Endothelial cell of umbilical vein (primary cell): ENCODE data around the gene TK2. TPM values are rescaled to one million over a fixed set of nuclear protein-coding genes. Genes with fewer than 3 reads are reported as not detected.

ENCODE experiments used
- BruUV-seq: library from RNA; stranded (reverse); fragments of 400-500 nt; replicated peaks from 2 replicates; lab custom pipeline; 2021; lab: Mats Ljungman, UMichigan
- CTCF ChIA-PET: fragments of 300-600, 350-600 bp; sonication (Branson Sonifier 250); formaldehyde crosslinking; loops from one replicate; lab custom pipeline; 2021; ENCODE audit warnings: antibody characterized with exemption, inconsistent platforms; lab: Charles Lee
- POLR2A ChIA-PET: fragments of 300-600, 350-600 bp; sonication (Branson Sonifier 250); formaldehyde crosslinking; loops from one replicate; lab custom pipeline; 2021; ENCODE audit warnings: antibody characterized with exemption, inconsistent platforms; lab: Charles Lee
- DNase-seq: peaks from one replicate; pipeline ENCODE4 v3.0.0-alpha.2; 2011; ENCODE audit warnings: low read depth, low spot score
- FAIRE-seq: peaks from 2 replicates; lab custom pipeline; 2011; peaks lifted over from hg19 to GRCh38; lab: Jason Lieb, UNC
- H2AFZ ChIP-seq: 2 replicates; pipeline ENCODE4 v1.6.0; 2012; ENCODE audit warnings: low read depth, low read length, control low read depth, inconsistent platforms
- H3K27ac ChIP-seq: 2 replicates; pipeline ENCODE4 v1.5.1; 2011; ENCODE audit warnings: low read depth, mild to moderate bottlenecking, control low read depth, low read length, moderate library complexity; ENCODE audit not compliant: insufficient read depth
- H3K27me3 ChIP-seq, 2 experiments: 2 replicates each; pipeline versions ENCODE4 v1.6.0 to v1.6.1; 2011; ENCODE audit warnings: low read length in 2 of 2, mixed read lengths in 1 of 2; ENCODE audit not compliant: control insufficient read depth in 2 of 2, insufficient read depth in 2 of 2
- H3K36me3 ChIP-seq, 2 experiments: 2 replicates in 1 of 2; 3 replicates in 1 of 2; pipeline ENCODE4 v1.5.1; 2011; ENCODE audit warnings: low read length in 2 of 2, mild to moderate bottlenecking in 1 of 2, moderate library complexity in 1 of 2; ENCODE audit not compliant: control insufficient read depth in 2 of 2, insufficient read depth in 2 of 2; ENCODE audit errors: extremely low read depth in 1 of 2
- H3K4me1 ChIP-seq: 3 replicates; pipeline ENCODE4 v1.5.1; 2011; ENCODE audit warnings: mild to moderate bottlenecking, low read length; ENCODE audit not compliant: control insufficient read depth, insufficient read depth; ENCODE audit errors: extremely low read depth
- H3K4me2 ChIP-seq: 2 replicates; pipeline ENCODE4 v1.6.1; 2011; ENCODE audit warnings: low read length, control low read depth, mixed read lengths; ENCODE audit not compliant: insufficient read depth
- H3K4me3 ChIP-seq, 3 experiments: fragments of 200-600 bp in 1 of 3; sonication (generic), shearing (Covaris generic) in 1 of 3; replicated peaks in 1 of 3; 2 replicates each; pipeline ENCODE4 v1.5.1; 2011 to 2016; ENCODE audit warnings: control low read depth in 3 of 3, low read length in 3 of 3, mild to moderate bottlenecking in 2 of 3, inconsistent platforms in 1 of 3, low read depth in 1 of 3, moderate library complexity in 1 of 3; ENCODE audit not compliant: insufficient read depth in 1 of 3
- H3K79me2 ChIP-seq: 2 replicates; pipeline ENCODE4 v1.6.0; 2012; ENCODE audit warnings: low read length, inconsistent platforms; ENCODE audit not compliant: control insufficient read depth, insufficient read depth
- H3K9ac ChIP-seq: replicated peaks from 2 replicates; pipeline ENCODE3; 2011; ENCODE audit warnings: low read length, control low read depth; ENCODE audit not compliant: insufficient read depth; ENCODE audit errors: extremely low read depth
- H3K9me1 ChIP-seq: replicated peaks from 3 replicates; pipeline ENCODE4 v1.6.0; 2011; ENCODE audit warnings: mild to moderate bottlenecking, low read length; ENCODE audit not compliant: control insufficient read depth, insufficient read depth; ENCODE audit errors: extremely low read depth
- H3K9me3 ChIP-seq: replicated peaks from 2 replicates; pipeline ENCODE4 v1.5.1; 2012; ENCODE audit warnings: low read length, inconsistent platforms; ENCODE audit not compliant: control insufficient read depth, insufficient read depth
- H4K20me1 ChIP-seq: replicated peaks from 2 replicates; pipeline ENCODE3; 2011; ENCODE audit warnings: mild to moderate bottlenecking, low read length; ENCODE audit not compliant: control insufficient read depth, insufficient read depth; ENCODE audit errors: extremely low read depth
- EZH2 ChIP-seq: IDR thresholded peaks from 2 replicates; pipeline ENCODE4 v1.6.1; 2012; ENCODE audit warnings: borderline replicate concordance, low read depth, mild to moderate bottlenecking, moderate library complexity, low read length, inconsistent platforms; ENCODE audit not compliant: severe bottlenecking
- FOS ChIP-seq: IDR thresholded peaks from 2 replicates; pipeline ENCODE4 v1.6.1; 2011; ENCODE audit warnings: mild to moderate bottlenecking, low read length, moderate library complexity, borderline replicate concordance; ENCODE audit not compliant: insufficient read depth
- GATA2 ChIP-seq: IDR thresholded peaks from 2 replicates; pipeline ENCODE4 v1.7.0; 2011; ENCODE audit warnings: low read depth, mild to moderate bottlenecking, moderate library complexity, mixed read lengths, low read length; ENCODE audit not compliant: insufficient read length, insufficient read depth
- JUN ChIP-seq: IDR thresholded peaks from 2 replicates; pipeline ENCODE4 v1.6.1; 2011; ENCODE audit warnings: borderline replicate concordance, low read depth; ENCODE audit not compliant: insufficient read length, insufficient read depth
- MYC ChIP-seq: IDR thresholded peaks from one replicate; pipeline ENCODE4 v1.6.1; 2011; ENCODE audit warnings: mild to moderate bottlenecking, low read depth, low read length
- POLR2A ChIP-seq: IDR thresholded peaks from 2 replicates; pipeline ENCODE4 v1.6.1; 2012; ENCODE audit warnings: low read depth, mild to moderate bottlenecking, control low read depth, low read length
- POLR2AphosphoS5 ChIP-seq: IDR thresholded peaks from 2 replicates; pipeline ENCODE4 v1.6.1; 2012; ENCODE audit warnings: low read depth, mild to moderate bottlenecking, control low read depth, low read length, moderate library complexity; ENCODE audit not compliant: insufficient read depth
- dilution Hi-C: fragments of 300-500 bp; cut with MboI; formaldehyde crosslinking; loops from one replicate; pipeline ENCODE4 v1.15.0; 2019; ENCODE audit warnings: low sequenced_read_pairs; ENCODE audit not compliant: extremely low pct_ligation_motif_present
- intact Hi-C: fragments of 100-400 bp; cut with micrococcal nuclease; formaldehyde crosslinking; loops from one replicate; pipeline ENCODE4 v1.10.0; 2022
- polyA plus RNA-seq, 4 experiments: library from polyadenylated mRNA; depleted of rRNA in 3 of 4; stranded (reverse) in 3 of 4; unstranded in 1 of 4; fragments of >200 nt; gene quantifications; 2 replicates each; pipeline versions ENCODE4 v1.2.1 to v1.2.3, GENCODE V29; 2011 to 2012; ENCODE audit warnings: missing spikeins in 1 of 4
- total RNA-seq: library from RNA; stranded (reverse); gene quantifications from 2 replicates; pipeline ENCODE4 v1.2.3, GENCODE V29; 2021
- TF ChIP-seq, protein P1 (sequence below), 2 donors: IDR thresholded peaks; 1 replicate in 1 of 2; 2 replicates in 1 of 2; pipeline ENCODE4 v1.5.1; 2011; ENCODE audit warnings: low read length in 2 of 2, mild to moderate bottlenecking in 2 of 2, moderate library complexity in 2 of 2, control low read depth in 1 of 2, inconsistent platforms in 1 of 2, low read depth in 1 of 2; ENCODE audit not compliant: insufficient read depth in 1 of 2; ENCODE audit errors: extremely low read depth in 1 of 2
- TF ChIP-seq, protein P2 (sequence below): IDR thresholded peaks from 2 replicates; pipeline ENCODE4 v1.6.1; 2011; ENCODE audit not compliant: insufficient read depth, insufficient read length

TK2 gene
- total and polyA plus RNA-seq, 2 donors (not counting 3 experiments of a cell fraction or from before 2014, with no cell fraction given), result 12.1 to 25.2 TPM

DNA sequence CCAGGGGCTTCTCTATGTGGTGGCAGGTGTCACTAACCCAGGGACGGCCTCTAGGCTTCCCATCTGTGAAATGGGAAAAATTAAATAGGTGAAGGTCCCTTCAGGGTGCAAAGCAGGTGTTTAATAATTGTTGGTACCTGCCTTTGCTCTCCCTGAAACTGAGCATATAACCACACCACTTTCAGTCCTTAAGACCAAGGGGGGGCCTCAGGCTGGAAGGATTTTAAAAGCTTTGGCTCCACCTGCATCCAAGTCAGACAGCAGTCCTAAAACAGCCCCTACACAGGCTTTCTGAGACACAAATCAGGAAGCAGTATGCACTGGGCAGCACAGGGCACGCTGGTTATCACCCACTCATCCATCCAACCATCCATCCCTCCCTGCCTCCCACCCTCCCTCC, 55.0 kb downstream of the TK2 start:
- FAIRE-seq, result no peak
- ChIA-PET POLR2A (no interaction called here), CTCF (interaction anchor here (1.4 kb wide), 1 partner anchor 20 kb away, joined by 5 read pairs; no protein-coding TSS in a partner anchor)
- Histone ChIP-seq H3K4me1 (no peaks in the 10 kb centered on the region), H4K20me1 (no peaks in the 10 kb centered on the region), H3K4me3 (no peak overlapping the region), H3K79me2 (no peaks in the 10 kb centered on the region), H2AFZ (no peak overlapping the region), H3K27me3 (peaks cover 0 to 2% of the 10 kb centered on the region in 2 experiments), H3K9ac (no peak overlapping the region), H3K4me2 (no peak overlapping the region), H3K9me3 (no peaks in the 10 kb centered on the region), H3K27ac (no peak overlapping the region), H3K9me1 (no peaks in the 10 kb centered on the region), H3K36me3 (no peaks in the 10 kb centered on the region)
- DNase-seq, result no peak
- BruUV-seq, result no TSS peak
- dilution Hi-C loops, result no loop called here
- intact Hi-C loops, result no loop called here
- TF ChIP-seq GATA2 (no peak), MYC (no peak), POLR2A (no peak), FOS (no peak), POLR2AphosphoS5 (no peak), JUN (no peak), EZH2 (no peak)
- TF ChIP-seq, protein P1, sequence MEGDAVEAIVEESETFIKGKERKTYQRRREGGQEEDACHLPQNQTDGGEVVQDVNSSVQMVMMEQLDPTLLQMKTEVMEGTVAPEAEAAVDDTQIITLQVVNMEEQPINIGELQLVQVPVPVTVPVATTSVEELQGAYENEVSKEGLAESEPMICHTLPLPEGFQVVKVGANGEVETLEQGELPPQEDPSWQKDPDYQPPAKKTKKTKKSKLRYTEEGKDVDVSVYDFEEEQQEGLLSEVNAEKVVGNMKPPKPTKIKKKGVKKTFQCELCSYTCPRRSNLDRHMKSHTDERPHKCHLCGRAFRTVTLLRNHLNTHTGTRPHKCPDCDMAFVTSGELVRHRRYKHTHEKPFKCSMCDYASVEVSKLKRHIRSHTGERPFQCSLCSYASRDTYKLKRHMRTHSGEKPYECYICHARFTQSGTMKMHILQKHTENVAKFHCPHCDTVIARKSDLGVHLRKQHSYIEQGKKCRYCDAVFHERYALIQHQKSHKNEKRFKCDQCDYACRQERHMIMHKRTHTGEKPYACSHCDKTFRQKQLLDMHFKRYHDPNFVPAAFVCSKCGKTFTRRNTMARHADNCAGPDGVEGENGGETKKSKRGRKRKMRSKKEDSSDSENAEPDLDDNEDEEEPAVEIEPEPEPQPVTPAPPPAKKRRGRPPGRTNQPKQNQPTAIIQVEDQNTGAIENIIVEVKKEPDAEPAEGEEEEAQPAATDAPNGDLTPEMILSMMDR (IDR thresholded peaks at IDR 0.05; ENCODE audit: extremely low read depth in 1 of 2, insufficient read depth in 1 of 2, low read depth in 1 of 2, low read length in 2 of 2), result no peak
- TF ChIP-seq, protein P2, sequence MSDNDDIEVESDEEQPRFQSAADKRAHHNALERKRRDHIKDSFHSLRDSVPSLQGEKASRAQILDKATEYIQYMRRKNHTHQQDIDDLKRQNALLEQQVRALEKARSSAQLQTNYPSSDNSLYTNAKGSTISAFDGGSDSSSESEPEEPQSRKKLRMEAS, result no peak
